Limb (tissue), 2 donors: ENCODE data around the gene WBP1.
"Not testable (repeated sequence)": the region's sequence is repeated elsewhere in the genome, so short reads cannot be mapped to it uniquely, and the experiment has no call there.

Experiments
- DNase-seq, 2 donors: peaks; one replicate each; pipeline ENCODE4 v3.0.0-alpha.2; 2016; ENCODE audit errors: extremely low spot score in 2 of 2

Gene WBP1

GRCh38 chr2:74458132-74458937, at the start of gene WBP1:
WBP1 (plus strand) TSS chr2:74458438; CDS start chr2:74458603, 165 bp downstream.
- peak; percentile 99 to 100 for DNase-seq

DNA sequence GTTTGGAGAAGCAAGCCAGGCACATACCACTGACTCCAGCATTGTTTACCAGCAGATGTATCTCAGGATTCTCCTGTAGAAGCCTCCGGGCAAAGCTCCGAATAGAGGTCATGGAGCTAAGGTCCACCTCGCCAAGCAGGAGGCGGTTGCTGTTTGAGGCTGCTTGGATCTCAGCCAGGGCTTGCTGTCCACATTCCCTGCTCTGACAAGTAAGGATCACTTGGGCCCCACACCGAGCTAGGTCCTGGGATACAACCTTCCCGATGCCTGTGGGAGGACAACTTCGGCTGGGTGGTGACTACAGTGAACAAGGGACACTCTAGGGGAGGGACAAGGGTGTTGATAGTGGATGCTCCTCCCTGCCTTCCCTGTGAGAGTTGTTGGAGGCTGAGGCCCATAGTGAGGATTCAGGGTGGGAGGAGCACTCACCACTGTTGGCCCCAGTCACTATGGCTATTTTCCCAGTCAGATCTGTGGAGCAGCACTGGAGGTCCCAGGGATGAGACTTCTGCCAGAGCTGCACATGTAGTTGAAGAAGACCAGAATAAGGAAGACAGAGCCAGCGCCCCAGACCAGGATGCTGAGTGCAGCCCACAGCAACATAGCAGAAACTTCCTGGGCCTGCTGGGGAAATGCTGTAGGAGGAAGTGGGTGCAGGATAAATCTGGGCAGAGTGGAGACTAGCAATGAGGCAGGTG, 45.1 kb upstream of the WBP1 start:
- no peak for DNase-seq

DNA sequence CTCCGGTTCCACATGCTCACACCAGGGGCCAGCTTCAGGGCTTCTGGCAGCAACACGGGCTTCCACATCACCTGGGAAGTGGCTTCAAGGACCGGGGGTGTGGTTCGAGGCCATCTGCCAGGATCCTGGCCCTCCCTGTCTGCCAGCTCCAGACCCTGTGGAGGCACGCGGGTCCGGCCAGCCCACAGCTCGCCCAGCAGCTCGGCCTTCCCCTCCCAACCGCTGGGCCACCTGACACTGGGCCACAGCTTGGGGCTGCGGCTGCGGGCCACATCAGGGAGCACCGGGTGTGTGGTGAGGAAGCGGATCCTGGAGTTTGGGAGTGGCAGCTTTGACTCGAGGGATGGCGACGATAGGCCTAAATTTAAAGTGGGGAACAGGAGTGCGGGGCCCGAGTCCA, 43.8 kb upstream of the WBP1 start:
- DNase-seq, result no peak

GRCh38 chr2:74414881-74415761, 43.1 kb upstream of the WBP1 start:
- DNase-seq, result peak; percentile 34 to 73

- no peak for DNase-seq
Observed at GRCh38 chr2:74415762-74416395, 42.4 kb upstream of the WBP1 start.

GRCh38 chr2:74416778-74417177, 41.5 kb upstream of the WBP1 start:
- DNase-seq, result no peak

GRCh38 chr2:74417197-74417596, 41.0 kb upstream of the WBP1 start:
- DNase-seq, result no peak

DNA sequence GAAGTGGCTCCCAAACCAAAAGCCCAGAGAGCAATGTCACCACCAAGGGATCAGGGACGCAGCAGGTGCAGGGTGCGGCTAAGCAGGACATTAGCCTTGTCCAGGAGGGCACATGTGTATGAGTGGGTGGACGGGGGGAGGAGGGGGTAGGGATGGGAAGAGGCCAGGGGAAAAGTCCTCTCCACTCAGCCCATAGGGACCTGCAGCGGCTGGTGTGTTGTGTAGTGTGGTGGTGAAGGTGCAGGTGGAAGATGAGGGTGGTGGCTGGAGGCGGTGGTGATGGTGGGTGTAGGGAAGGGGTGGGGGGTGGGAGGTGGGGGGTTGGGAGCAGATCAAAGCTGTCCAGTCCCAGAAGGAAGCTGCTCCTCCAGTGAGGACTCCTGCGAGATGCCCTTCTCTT, 40.5 kb upstream of the WBP1 start:
- DNase-seq, result no peak

GRCh38 chr2:74418312-74418711, 39.9 kb upstream of the WBP1 start:
- no peak for DNase-seq

- DNase-seq, result no peak
Observed at GRCh38 chr2:74419345-74419744, 38.9 kb upstream of the WBP1 start.

GRCh38 chr2:74420006-74420405, 38.2 kb upstream of the WBP1 start:
- no peak for DNase-seq

- not testable (repeated sequence) for DNase-seq
Observed at GRCh38 chr2:74420443-74421103, 37.7 kb upstream of the WBP1 start.

GRCh38 chr2:74421221-74421870, 36.9 kb upstream of the WBP1 start, which contains the start of the genes C2orf81 and WDR54:
C2orf81 (minus strand) TSS chr2:74421619; CDS start chr2:74421560, 59 bp downstream.
WDR54 (plus strand) TSS chr2:74421730; CDS start chr2:74422154, 424 bp downstream.
- DNase-seq, result peak; percentile 80 to 93

- no peak for DNase-seq
Observed at GRCh38 chr2:74423231-74424095, 34.8 kb upstream of the WBP1 start.

GRCh38 chr2:74424139-74424992, 33.9 kb upstream of the WBP1 start:
- DNase-seq, result no peak

GRCh38 chr2:74424995-74425406, 33.2 kb upstream of the WBP1 start:
- DNase-seq, result no peak

DNA sequence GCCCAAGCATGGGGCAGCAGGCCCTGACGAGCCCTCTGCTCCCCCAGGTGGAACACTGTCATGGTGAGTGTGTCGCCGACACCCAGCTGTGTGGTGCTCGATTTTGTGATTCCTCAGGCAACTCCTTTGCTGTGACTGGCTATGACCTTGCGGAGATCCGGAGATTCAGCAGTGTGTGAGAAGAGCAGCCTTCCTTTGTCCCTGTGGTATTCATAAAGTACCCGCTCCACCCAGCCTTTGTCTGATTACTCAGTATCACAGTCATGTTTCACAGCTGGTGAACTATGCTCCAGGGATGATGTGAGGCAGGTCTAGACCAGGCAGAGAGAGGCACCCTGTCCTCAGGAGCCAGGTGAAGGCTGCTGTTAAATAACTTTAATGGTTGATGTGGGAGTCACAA, 32.7 kb upstream of the WBP1 start:
- no peak for DNase-seq

- DNase-seq, result no peak
Observed at GRCh38 chr2:74426181-74426758, 32.0 kb upstream of the WBP1 start.
